C4-2B (cell line): ENCODE results near the gene GABRB3.

Experiments
- H3K27ac ChIP-seq: fragments of 450-650 bp; 2 replicates; pipeline ENCODE4 v1.5.1; 2017
- CTCF ChIP-seq: fragments of 450-650 bp; conservative IDR thresholded peaks from 2 replicates; pipeline ENCODE4 v1.5.1; 2017; ENCODE audit warnings: mild to moderate bottlenecking
- ZFX ChIP-seq: fragments of 450-650 bp; IDR thresholded peaks from 2 replicates; pipeline ENCODE4 v1.6.1; 2017

Gene GABRB3

GRCh38 chr15:26673445-26673844 lies 99.4 kb downstream of the GABRB3 start:
- H3K27ac ChIP-seq, result no peak overlapping the region
- TF ChIP-seq ZFX (no peak), CTCF (no peak)

- H3K27ac ChIP-seq, result no peak overlapping the region
- TF ChIP-seq CTCF, result no peak
- TF ChIP-seq ZFX, result no peak
Observed at GRCh38 chr15:26670116-26670515, 102.8 kb downstream of the GABRB3 start.

- no peak for TF ChIP-seq CTCF
- no peak overlapping the region for H3K27ac ChIP-seq
Observed at GRCh38 chr15:26667222-26667988, 105.5 kb downstream of the GABRB3 start.

- H3K27ac ChIP-seq, result no peak overlapping the region
- TF ChIP-seq CTCF (peak; percentile 26), ZFX (no peak)
Observed at GRCh38 chr15:26665957-26666791, 106.7 kb downstream of the GABRB3 start.

- no peak for TF ChIP-seq ZFX
- TF ChIP-seq CTCF, result no peak
- H3K27ac ChIP-seq, result no peak overlapping the region
Observed at GRCh38 chr15:26662283-26662682, 110.6 kb downstream of the GABRB3 start.

- no peak overlapping the region for H3K27ac ChIP-seq
- TF ChIP-seq CTCF (no peak), ZFX (no peak)
Observed at GRCh38 chr15:26661748-26662147, 111.1 kb downstream of the GABRB3 start.

GRCh38 chr15:26661107-26661506 lies 111.8 kb downstream of the GABRB3 start:
- no peak overlapping the region for H3K27ac ChIP-seq
- TF ChIP-seq CTCF (no peak), ZFX (no peak)
